GOT3 (cell line): Measurements from ENCODE around the gene KSR1.
"Not testable (repeated sequence)": the region's sequence is repeated elsewhere in the genome, so short reads cannot be mapped to it uniquely, and the experiment has no call there.

ENCODE experiments used
- DNase-seq: peaks from one replicate; lab custom pipeline; 2025; ENCODE audit warnings: mixed read lengths; lab: John Stamatoyannopoulos, UW

The KSR1 gene

DNA sequence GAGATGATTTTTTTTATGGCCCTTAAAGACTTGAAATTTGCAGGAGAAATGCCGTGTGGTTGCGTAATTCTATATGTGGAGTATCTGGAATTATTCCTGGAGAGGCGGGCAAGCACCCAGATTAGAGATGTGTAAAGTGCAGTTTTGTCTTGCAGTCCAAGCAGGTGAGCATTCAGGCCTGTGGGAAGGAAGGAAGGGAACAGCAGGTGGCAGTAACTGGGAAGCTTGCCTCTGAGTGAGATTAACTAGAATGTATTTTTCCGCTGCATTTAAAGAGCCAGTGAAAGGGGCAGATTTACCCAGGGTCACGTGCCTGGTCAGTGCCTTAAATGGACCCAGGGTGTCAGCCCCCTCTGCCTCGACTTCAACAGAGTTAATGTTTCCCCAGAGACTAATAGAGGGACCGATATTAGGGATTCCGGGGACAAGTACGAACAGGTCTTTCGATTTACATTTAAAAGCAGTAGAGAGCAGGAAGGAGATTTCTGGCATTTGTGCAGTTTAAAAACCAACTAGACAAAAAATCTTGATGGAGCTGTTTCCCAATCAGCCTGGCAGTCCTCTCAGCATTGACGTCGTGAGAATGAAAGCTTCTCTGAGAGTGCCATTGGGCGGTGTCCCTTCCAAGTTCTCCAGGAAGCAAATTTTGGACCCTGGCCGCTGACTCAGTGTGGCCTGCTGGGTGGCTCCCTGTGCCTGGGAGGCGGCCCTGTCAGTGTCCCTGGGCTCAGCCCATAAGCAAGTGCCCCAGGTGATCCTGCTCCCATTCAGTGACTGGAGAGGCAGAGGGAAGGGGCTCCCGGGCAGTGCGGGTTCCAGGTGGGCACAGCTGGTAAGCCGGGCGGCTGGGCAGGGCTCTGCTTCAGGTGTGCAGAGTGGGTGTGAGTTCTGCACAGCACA lies 38.2 kb downstream of the KSR1 start:
- no peak for DNase-seq

DNA sequence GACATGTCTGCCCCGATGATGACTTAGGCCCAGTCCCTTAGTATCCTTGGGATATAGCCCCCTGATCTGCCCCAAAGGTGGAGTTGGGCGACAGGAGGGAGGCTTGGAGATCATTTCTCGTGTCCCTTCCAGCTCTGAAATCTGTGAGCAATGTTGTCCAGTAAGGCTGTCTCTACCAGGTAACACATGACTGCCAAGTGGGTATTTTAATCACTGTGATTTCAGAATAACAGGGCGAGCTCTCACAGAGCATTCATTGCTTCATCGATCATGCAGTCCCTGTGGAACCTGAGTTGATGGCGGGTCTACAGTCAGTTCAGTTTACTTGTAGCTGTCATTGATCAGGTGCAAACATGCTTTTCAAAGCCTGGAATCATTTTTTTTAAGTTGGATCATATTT lies 39.2 kb downstream of the KSR1 start:
- DNase-seq, result no peak

DNA sequence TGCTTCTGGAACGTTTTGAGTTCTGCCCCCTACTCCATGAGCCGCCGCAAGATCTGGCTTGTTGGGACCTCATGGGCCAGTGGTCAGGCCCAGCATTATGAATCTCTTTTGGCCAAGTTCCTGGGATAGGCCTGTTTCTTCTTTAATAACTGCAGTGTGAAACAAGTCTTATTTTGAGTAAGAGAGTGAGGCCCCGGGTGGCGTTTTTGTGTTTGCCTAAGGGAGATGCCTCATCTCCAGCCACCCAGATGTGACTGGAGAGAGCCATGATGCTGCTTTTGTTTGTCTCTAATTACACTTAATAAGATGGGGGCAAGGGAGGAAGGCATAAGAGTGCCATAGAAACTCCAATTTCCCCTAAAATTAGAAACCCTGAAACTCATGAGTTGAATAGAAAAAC lies 39.8 kb downstream of the KSR1 start:
- no peak for DNase-seq

DNA sequence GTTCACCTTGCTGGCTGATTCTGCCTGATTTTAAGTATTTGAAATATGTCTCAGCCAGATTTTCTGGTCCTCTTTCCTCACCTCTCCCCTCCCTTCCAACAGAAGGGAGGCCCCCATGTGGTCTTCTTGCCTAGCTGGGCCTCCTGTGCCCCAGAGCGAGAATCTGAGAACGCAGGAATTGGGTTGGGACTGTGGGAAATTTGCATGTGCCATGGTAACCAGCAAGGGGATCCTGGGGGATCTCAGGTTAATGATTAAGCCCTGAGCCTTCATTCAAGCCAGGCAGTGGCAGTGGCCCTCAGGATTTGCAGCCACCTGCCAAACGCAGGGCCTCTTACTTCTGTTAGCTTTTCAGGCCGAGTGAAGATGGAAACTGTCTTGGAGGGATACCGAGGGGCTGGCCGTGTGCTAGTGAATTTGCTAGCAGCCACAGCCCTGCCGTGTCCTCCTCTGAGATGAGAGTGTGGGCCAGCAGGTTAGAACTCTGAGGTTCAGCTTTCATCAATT lies 40.2 kb downstream of the KSR1 start:
- no peak for DNase-seq

DNA sequence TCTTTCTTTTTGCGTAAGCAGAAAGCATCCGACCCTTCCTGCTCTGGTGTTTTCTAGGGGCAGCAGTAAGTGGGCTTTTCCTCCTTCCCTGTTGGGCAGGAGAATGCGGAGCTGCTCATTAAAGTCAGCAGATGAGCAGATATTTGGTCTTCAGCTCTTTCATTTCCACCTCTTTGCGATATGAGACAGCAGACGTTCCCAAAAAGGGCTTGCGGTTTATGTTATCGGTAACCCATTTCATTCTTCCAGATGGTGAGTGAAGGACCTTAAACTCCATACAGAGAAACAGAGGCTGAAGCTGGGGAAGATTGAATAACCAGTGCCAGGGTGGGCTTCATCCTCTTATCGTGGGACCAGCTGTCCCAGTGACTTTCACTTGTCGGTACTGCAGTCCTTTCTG lies 40.7 kb downstream of the KSR1 start:
- no peak for DNase-seq

GRCh38 chr17:27497696-27498095 lies 41.4 kb downstream of the KSR1 start:
- DNase-seq, result no peak

DNA sequence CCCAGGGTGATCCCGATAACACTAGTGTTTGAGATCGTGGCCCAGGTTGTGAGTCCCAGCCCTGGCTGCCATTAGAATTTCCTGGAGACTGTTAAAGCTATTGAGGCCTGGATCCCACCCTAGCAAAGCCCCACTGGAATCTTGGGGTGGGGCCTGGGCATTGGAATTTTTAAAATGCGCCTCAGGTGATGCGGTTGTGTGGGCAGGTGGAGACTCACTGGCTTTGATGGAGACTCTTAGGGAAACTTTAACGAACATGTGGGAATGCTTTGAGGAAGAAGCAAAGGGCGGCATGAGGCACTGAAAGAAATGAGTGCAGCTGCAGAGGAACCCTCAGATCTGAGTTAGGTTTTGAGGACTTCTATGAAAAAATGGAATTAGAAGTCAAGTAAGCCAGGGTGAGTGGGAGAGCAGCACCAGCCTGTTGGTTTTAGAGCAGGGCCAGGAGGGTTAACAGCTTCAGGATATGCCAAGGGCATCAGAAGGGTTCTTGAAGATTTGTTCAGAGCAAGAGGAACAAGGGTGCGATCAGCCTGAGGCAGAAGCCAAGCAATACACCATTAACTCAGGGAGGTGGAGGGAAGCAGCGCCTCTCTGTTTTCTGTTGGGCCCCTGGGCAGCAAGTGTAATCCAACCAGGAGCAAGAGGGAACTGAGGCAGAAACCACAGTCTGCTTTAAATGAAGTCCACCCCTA lies 42.5 kb downstream of the KSR1 start:
- DNase-seq, result no peak

GRCh38 chr17:27499451-27500265 lies 43.4 kb downstream of the KSR1 start:
- DNase-seq, result no peak

- not testable (repeated sequence) for DNase-seq
Measured at GRCh38 chr17:27501338-27501737, 45.1 kb downstream of the KSR1 start.

DNA sequence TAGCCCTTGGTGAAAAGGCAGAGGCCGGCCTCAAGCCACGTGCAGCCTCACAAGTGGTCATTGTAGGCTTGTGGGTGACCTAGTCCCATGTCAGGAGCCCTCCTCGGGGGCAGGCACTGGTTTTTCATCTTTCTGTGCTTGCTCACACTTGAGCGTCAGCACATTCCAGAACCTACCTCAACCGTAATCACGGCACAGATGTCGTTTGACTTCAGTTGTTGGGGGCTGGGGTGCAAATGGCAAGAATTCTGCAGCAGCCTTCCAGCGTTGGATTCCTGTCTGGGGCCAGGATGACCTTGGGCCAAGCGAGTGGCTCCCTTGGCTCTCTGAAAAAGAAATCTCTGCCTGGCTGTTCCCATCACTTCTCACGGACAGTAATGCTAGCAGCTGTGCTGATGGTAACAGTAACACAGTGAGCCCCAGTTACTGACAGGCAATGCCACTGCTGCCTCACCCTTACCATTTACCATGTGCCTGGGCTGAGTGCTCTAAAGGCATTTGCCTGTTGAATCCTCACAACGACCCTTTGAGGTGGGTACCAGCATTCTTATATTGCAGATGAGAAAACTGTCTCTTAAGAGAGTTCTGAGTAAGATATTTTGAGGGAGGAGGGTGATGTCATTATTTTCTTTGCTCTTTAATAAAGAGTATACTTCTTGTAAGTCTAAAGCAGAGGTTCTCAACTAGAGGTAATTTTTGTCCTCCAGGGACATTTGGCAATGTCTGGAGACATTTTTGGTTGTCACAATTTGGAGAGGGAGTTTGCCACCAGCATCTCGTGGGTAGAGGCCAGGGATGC lies 46.5 kb downstream of the KSR1 start:
- DNase-seq, result no peak

DNA sequence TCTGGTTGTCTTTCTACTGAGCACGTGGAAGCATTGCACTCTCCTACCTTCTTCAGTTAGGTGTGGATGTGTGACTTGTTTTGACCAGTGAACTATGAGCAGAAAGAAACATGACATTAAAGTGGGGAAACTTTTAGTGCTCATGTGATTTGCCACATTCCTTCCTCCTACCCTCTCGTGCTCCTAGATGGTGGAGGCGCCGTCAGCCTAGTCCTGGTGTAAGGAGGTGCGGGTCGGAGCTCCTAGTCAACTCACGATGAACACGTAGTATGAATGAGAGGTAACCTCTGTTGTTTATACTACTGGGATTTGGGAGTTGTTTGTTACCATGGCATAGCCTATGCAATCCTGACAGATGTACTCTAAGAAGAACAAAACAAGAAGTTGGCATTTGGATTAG lies 47.4 kb downstream of the KSR1 start:
- DNase-seq, result no peak

DNA sequence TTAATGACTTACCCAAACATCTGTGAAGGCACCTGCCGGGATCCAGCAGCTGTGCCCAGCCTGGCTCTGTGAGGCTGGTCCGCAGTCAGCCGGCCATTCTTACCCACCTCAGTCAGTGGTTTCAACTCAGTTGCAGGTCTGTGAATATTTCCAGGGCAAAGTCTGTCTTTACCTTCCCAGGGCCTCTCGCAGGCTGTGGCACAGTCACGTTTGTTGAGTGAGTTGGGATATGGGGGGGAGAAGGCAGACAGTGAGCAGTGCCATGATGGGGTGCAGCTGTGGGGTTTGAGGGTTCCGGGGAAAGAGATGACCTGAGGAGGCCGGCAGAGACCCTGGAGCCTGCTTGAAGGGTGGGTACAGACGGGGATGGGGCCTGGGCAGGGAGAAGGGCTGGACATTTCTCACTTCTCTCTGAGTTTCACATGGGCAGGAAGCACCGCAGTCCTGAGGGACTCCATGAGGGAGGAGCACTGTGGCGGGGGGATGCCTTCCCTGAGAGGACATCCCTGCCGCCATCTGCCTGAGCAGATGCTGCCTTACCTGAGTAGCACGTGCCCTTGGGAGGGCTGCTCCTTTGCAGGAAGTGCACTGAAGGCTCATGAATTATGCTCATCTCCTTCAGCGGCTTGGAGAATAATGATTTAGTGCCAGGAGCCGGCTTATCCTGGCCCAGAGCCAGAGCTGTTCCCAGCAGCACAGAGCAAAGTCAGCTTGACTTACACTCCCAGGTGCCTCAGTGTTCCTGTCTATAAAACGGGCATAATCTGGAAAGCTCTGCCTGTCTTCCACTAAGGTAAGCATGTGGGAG lies 48.1 kb downstream of the KSR1 start:
- DNase-seq, result no peak

DNA sequence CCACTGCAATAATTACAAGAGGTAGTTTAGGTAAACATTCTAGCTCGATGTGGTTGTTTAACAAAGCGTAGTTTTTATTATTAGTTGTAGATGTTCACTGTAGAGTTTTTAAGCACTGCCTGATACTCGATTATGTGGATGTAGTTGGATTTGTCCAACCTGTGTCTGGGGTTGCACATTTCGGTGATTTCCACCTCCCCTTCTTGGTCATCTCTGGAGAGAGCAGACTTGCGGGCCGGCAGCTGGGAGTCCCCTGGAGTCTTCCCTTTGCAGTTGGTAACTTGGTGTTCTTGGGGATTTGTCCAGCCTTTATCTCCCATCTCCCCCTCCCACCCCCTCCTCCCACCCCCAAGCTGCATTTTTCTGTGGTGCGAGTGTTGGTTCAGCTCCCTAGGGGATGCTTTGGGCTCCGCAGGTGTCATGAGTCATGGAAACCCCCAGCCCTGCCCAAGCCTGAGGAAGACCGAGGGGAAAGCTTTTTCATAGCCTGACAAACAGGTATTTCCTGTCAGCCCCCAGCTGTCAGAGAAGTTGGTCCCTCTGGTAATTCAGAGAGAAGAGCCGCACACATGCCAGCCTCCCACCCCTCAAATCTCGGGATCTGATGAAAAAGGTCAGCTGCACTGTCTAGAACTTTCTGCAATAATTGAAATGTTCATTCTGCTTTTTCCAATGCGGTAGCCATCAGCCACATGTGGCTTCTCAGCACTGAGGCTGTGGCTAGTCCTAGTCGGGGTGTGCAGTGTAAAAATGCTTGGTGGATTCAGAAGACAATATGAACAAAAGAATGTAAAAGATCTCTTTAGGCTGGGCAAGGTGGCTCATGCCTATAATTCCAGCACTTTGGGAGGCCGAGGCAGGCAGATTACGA lies 50.3 kb downstream of the KSR1 start:
- no peak for DNase-seq

- DNase-seq, result no peak
Measured at GRCh38 chr17:27511168-27511883, 55.1 kb downstream of the KSR1 start.

GRCh38 chr17:27512031-27512430 lies 55.8 kb downstream of the KSR1 start:
- no peak for DNase-seq

GRCh38 chr17:27512511-27513346 lies 56.5 kb downstream of the KSR1 start:
- no peak for DNase-seq

DNA sequence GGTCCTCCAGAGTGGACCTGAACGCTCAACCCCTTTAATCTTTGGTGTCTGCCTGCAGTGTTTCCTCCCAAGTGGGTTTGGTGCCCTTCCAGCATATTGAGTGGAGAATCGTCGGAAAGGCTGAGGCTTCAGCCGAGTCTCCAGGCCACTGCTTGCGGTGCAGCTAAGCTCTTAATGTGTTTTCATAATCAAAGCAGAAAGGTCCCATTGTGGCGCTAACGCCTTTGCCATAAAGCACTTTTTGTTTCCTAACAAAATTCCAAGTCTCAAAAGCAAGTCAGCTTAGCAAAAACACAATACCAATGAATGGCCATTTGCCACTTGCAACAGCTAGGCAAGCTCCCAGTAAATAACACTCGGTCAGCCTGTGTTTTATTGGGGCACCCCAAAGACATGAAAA lies 57.6 kb downstream of the KSR1 start:
- no peak for DNase-seq
